SIG-M5 treated with dmso at 0.1 percent for 504 hours (cell line): ENCODE results near the gene VSTM2A.

Source experiments
- DNase-seq: peaks from one replicate; lab custom pipeline; 2025; ENCODE audit not compliant: unreplicated experiment; lab: John Stamatoyannopoulos, UW

VSTM2A gene

DNA sequence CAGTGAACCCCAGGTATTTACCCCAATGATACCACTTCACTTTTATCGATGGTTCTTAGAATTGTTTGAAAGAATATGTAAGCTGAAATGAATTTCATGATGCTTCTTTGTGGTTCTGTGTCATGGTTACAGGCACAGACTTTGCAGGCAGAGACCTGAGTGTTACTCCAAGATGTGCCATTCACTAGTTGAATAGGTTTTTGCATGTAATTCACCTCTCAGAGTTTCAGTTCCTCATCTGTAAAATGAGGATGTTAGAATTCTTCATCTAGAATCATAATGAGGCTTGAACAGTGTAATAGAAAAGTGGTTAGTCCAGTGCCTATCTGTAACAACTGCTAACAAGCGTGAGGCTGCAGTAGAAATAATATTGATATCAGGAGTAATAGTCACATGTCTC lies 54.6 kb downstream of the VSTM2A start:
- peak; percentile 0 for DNase-seq

DNA sequence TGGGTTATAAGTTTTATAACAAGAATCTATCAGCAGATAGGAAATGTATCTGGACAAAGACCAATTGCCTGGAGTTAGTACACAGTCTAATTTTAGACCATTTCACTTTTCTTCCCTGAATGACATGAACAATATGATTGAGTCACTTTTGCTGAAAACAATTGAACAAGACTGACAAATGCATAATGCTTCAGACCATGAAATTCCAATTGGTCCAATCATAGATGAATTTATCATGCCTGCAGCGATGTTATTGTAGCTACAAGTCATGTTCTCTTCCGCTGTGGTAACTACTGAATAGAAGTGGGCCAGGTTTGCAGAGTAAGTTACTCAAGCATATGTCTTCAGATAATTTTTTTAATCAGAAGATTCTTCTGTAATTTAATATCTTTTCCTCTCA lies 73.4 kb downstream of the VSTM2A start:
- no peak for DNase-seq
